ENCODE data around the gene AMPD3. TPM values are rescaled to one million over a fixed set of nuclear protein-coding genes. Genes with fewer than 3 reads are reported as not detected.

AMPD3 gene
- total and polyA plus RNA-seq, 2 donors (not counting 1 experiment from before 2014, with no cell fraction given) = 40.1 to 85.5 TPM

DNA sequence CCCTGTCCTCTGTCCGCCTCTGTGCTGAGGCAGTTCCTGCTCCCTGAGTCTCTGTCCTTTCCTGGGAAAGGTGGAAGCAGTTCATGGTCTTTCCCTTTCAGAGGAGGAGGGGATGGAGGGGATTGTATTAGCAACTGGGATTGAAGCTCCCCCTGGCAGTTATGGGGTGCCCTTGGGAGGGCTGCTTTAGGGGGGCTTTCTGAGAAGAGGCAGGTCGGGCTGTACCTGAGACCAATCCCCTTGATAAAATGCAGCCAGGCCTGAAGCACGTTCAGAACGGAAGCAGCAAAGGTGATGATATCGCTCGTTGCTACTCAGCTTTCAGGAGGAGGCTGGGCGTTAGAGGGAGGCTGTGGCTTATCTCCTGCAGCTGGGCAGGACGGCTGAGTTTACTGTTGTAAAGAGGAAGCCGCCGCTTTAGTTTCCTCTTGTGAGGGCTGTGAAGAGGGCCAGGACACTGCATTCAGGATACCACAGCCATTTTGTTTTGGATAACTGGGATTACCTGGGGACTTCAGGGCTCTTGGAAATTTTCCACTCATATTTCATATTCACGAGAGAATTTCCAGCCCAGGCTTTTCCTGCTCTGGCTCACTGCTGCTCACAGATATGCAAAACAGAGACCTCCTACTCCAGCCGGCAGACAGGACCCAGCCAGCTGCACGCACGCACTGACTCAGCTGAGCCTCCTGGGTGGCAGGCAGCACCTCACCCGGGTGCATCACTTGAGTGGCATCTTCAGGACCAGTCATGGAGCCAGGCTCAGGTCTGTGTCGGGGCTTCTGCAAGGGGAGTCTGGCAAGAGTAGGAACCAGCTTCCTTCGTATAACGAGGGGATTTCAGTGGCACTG, 798 bp downstream of the AMPD3 start:
- H3K4me3 Mint-ChIP-seq = peak overlapping the region; percentile 96
- no peak for TF ChIP-seq CTCF (IDR thresholded peaks at IDR 0.05)
- TF ChIP-seq EZH2 (IDR thresholded peaks at IDR 0.05; ENCODE audit: borderline replicate concordance, insufficient read depth, low read depth, low read length, poor library complexity, severe bottlenecking) = no peak
- Histone ChIP-seq H3K4me3 (ENCODE audit: control extremely low read depth in 1 of 5, extremely low read depth in 1 of 5, insufficient read depth in 1 of 5, low read depth in 2 of 5, low read length in 4 of 5) (peak overlapping the region; percentile 52 to 69 (median 66)), H2AFZ (ENCODE audit: insufficient read depth, low read depth, low read length, poor library complexity, severe bottlenecking) (peak overlapping the region; percentile 19), H3K36me3 (replicated peaks in 1 of 2; ENCODE audit: control extremely low read depth in 1 of 2, control insufficient read depth in 1 of 2, extremely low read depth in 1 of 2, insufficient read depth in 2 of 2, low read length in 1 of 2) (peaks cover 0 to 1% of the 10 kb centered on the region in 2 experiments), H3K79me2 (ENCODE audit: control insufficient read depth, insufficient read depth, low read length) (peaks cover 86% of the 10 kb centered on the region), H3K9me3 (ENCODE audit: control extremely low read depth in 1 of 3, control insufficient read depth in 2 of 3, insufficient read depth in 1 of 3, low read length in 2 of 3) (no peaks in the 10 kb centered on the region), H3K27ac (ENCODE audit: low read length in 2 of 2) (peak overlapping the region; percentile 75 to 98), H3K9ac (ENCODE audit: low read length) (peak overlapping the region; percentile 60), H3K4me2 (replicated peaks; ENCODE audit: low read depth, low read length, poor library complexity, severe bottlenecking) (peak overlapping the region; percentile 80), H3K4me1 (ENCODE audit: control insufficient read depth in 2 of 2, insufficient read depth in 2 of 2, low read length in 2 of 2) (peaks cover 69 to 83% of the 10 kb centered on the region in 2 donors), H4K20me1 (ENCODE audit: control insufficient read depth, insufficient read depth, low read length, poor library complexity, severe bottlenecking) (peaks cover 2% of the 10 kb centered on the region), H3K27me3 (replicated peaks in 1 of 4; ENCODE audit: control extremely low read depth in 1 of 4, control insufficient read depth in 3 of 4, insufficient read depth in 4 of 4, low read length in 3 of 4) (no peaks in the 10 kb centered on the region)
- ATAC-seq (ENCODE audit: low read depth) = peak; percentile 72
- peaks cover 81% of the 10 kb centered on the region for H3K4me1 Mint-ChIP-seq
- intact Hi-C loops (cut with micrococcal nuclease) = loop anchor here (1.0 to 10.0 kb wide), 7 partner anchors 14 to 995 kb away; partner anchors contain the start of genes ADM and ZNF143
- H3K9me3 Mint-ChIP-seq (ENCODE audit: insufficient read depth) = no peaks in the 10 kb centered on the region
- POLR2A ChIA-PET = interaction anchor here (0.6 to 3.0 kb wide), 10 partner anchors 14 to 402 kb away, joined by 3 to 38 read pairs (median 4); partner anchors contain the start of genes CTR9, EIF4G2, RNF141 and ZBED5
- H3K27me3 Mint-ChIP-seq = no peaks in the 10 kb centered on the region
- DNase-seq = peak; percentile 85
- WGBS (ENCODE audit: insufficient coverage) = 3% methylated on average over 18 of the region's 18 CpGs
- CTCF ChIA-PET = interaction anchor here (0.6 to 9.7 kb wide), 16 partner anchors 8 to 279 kb away, joined by 3 to 146 read pairs (median 4); partner anchors contain the start of gene RNF141
- H3K27ac Mint-ChIP-seq = peak overlapping the region; percentile 98
